ENCODE measurements around the gene ZNF773.
"Not testable (repeated sequence)": the region's sequence is repeated elsewhere in the genome, so short reads cannot be mapped to it uniquely, and the experiment has no call there.

The ZNF773 gene

GRCh38 chr19:57515255-57515654 lies 15.5 kb downstream of the ZNF773 start:
- DNase-seq, result no peak
- peaks cover 32% of the 10 kb centered on the region for H3K36me3 Mint-ChIP-seq
- H3K27ac Mint-ChIP-seq, result no peak overlapping the region
- peaks cover 59% of the 10 kb centered on the region for H3K9me3 Mint-ChIP-seq
- no peaks in the 10 kb centered on the region for H3K4me1 Mint-ChIP-seq
- CTCF ChIA-PET, result no interaction called here
- H3K4me3 Mint-ChIP-seq, result no peak overlapping the region
- no peaks in the 10 kb centered on the region for H3K27me3 Mint-ChIP-seq

- Mint-ChIP-seq H3K36me3 (peaks cover 23% of the 10 kb centered on the region), H3K9me3 (peaks cover 52% of the 10 kb centered on the region)
These were observed 18.3 kb downstream of the ZNF773 start for GRCh38 chr19:57518021-57518420.

GRCh38 chr19:57527136-57527881 lies 27.6 kb downstream of the ZNF773 start, which contains the start of gene ZNF549:
ZNF549 (plus strand) TSS chr19:57527356; CDS start chr19:57527574, 218 bp downstream.
- peak; percentile 93 for DNase-seq
- H3K27me3 Mint-ChIP-seq, result no peaks in the 10 kb centered on the region
- peak within 1 kb of the TSS; percentile 93 for H3K27ac Mint-ChIP-seq
- CTCF ChIA-PET, result interaction anchor here (1.0 kb wide), 1 partner anchor 9 kb away, joined by 3 read pairs; no protein-coding TSS in a partner anchor
- peak within 1 kb of the TSS; percentile 91 for H3K4me3 Mint-ChIP-seq
- H3K36me3 Mint-ChIP-seq, result peaks cover 45% of the 10 kb centered on the region
- H3K4me1 Mint-ChIP-seq, result peaks cover 27% of the 10 kb centered on the region
- peaks cover 48% of the 10 kb centered on the region for H3K9me3 Mint-ChIP-seq

More at GRCh38 chr19:57518021-57518420, 18.3 kb downstream of the ZNF773 start:
- H3K27ac Mint-ChIP-seq, CTCF ChIA-PET, H3K27me3 Mint-ChIP-seq, H3K4me1 Mint-ChIP-seq, DNase-seq, H3K4me3 Mint-ChIP-seq: not testable (repeated sequence)

- H3K36me3 Mint-ChIP-seq, result peaks cover 93% of the 10 kb centered on the region
- H3K4me1 Mint-ChIP-seq, result no peaks in the 10 kb centered on the region
- no peak overlapping the region for H3K4me3 Mint-ChIP-seq
- DNase-seq, result no peak
- H3K27me3 Mint-ChIP-seq, result no peaks in the 10 kb centered on the region
- no peak overlapping the region for H3K27ac Mint-ChIP-seq
- H3K9me3 Mint-ChIP-seq, result peaks cover 83% of the 10 kb centered on the region
- CTCF ChIA-PET, result no interaction called here
These were observed 38.3 kb downstream of the ZNF773 start for GRCh38 chr19:57537953-57538547.

GRCh38 chr19:57546513-57546912 lies 46.8 kb downstream of the ZNF773 start:
- CTCF ChIA-PET, result no interaction called here
- DNase-seq, result no peak
- H3K36me3 Mint-ChIP-seq, result peaks cover 93% of the 10 kb centered on the region
- H3K9me3 Mint-ChIP-seq, result peaks cover 77% of the 10 kb centered on the region
- H3K4me3 Mint-ChIP-seq, result no peak overlapping the region
- no peaks in the 10 kb centered on the region for H3K27me3 Mint-ChIP-seq
- H3K27ac Mint-ChIP-seq, result no peak overlapping the region
- no peaks in the 10 kb centered on the region for H3K4me1 Mint-ChIP-seq

DNA sequence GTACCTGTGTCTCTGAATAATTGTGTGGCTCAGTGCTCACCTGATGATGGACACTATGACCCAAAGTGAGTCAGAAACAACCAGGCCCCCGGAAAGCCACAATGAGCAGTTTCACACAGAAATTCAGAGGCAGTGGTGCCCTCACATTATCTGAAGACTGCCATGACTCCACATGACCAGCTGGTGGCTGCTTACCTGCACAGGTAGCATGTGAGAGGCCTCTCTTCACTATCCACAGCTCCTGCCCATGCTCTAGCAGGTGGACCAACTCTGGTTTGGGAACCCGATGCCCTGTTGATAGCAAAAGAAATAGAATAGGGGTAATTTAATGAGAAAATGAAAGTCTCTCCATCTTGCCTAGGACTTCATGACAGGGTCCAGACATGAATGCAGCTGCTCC lies 52.7 kb downstream of the ZNF773 start:
- Mint-ChIP-seq H3K4me1 (no peaks in the 10 kb centered on the region), H3K27me3 (no peaks in the 10 kb centered on the region), H3K27ac (no peak overlapping the region), H3K4me3 (no peak overlapping the region), H3K36me3 (peaks cover 97% of the 10 kb centered on the region), H3K9me3 (peaks cover 64% of the 10 kb centered on the region)
- no peak for DNase-seq
- CTCF ChIA-PET, result no interaction called here

DNA sequence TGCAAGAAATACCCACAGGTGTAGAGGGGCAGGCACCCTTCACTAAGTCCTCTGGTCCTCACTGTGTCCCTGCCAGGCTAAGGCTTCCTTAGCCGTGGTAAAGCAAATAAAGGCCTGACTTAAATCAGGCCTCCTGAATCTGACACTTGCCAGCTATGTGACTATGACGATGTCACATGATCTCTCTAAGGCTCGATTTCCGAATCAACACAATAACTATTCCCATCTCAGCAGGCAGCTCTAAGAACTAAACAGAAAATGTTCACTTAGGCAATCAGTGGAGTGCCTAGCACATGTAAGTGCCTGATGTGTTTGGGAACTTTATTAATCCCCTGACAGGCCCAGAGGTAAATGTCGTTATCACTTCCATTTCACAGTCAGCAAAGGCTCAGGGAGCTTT lies 57.9 kb downstream of the ZNF773 start:
- H3K4me3 Mint-ChIP-seq, result peak overlapping the region; percentile 96
- peaks cover 31% of the 10 kb centered on the region for H3K4me1 Mint-ChIP-seq
- peaks cover 51% of the 10 kb centered on the region for H3K9me3 Mint-ChIP-seq
- H3K27ac Mint-ChIP-seq, result no peak overlapping the region
- no peaks in the 10 kb centered on the region for H3K27me3 Mint-ChIP-seq
- H3K36me3 Mint-ChIP-seq, result peaks cover 75% of the 10 kb centered on the region
- DNase-seq, result no peak
- CTCF ChIA-PET, result no interaction called here

Measured in activated naive CD4-positive, alpha-beta T cell treated with anti-CD3 and anti-CD28 coated beads, Interleukin-2, amount 10 ng/mL, durations not matched to agents 7 days and 5 days (primary cell).